NCI-H1048 (cell line): ENCODE measurements around the gene PIK3AP1.

Source experiments
- DNase-seq: peaks from one replicate; lab custom pipeline; 2025; lab: John Stamatoyannopoulos, UW

PIK3AP1 gene

DNA sequence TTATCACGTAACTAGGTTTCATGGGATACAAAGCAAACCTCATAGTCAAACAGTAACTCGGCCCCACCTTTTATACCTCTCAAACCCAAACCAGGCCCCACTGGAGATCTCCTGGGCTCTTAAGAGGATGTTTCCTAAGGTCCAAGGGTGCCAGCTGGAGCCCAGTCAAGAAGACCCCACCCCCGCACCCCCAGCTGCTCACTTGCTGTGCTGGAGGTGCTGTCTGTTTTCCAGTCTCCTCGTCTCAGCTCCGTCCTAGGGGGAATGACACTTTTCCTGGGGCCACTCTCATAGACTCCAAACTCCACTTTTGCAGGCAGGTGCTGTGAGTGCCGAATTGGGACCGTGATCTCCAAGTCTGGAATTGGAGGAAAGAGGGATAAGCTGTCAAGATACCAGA, 110.8 kb downstream of the PIK3AP1 start:
- no peak for DNase-seq

DNA sequence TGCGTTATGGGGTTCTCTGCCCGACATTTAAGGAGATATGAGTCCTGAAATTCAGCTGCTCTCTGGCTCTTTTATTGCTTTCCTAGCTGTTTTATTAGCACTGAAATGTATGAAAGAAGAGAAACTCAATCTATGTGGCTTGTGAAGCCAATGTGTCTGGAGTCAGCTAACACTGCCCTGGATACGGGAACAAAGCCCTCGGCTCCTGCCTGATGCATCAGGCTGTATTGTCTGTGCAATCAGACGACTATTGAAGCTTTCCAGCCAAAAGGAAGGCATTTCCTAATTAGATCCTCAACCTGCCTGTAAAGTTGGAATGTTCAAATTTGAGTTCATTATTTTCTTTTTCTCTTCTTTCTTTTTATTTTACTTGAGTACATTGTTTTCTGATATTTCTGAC, 111.5 kb downstream of the PIK3AP1 start:
- DNase-seq = no peak

- no peak for DNase-seq
These were observed 112.1 kb downstream of the PIK3AP1 start for GRCh38 chr10:96608262-96608661.

GRCh38 chr10:96606946-96607345, 113.4 kb downstream of the PIK3AP1 start:
- DNase-seq = no peak

- no peak for DNase-seq
These were observed 114.1 kb downstream of the PIK3AP1 start for GRCh38 chr10:96606216-96606615.

DNA sequence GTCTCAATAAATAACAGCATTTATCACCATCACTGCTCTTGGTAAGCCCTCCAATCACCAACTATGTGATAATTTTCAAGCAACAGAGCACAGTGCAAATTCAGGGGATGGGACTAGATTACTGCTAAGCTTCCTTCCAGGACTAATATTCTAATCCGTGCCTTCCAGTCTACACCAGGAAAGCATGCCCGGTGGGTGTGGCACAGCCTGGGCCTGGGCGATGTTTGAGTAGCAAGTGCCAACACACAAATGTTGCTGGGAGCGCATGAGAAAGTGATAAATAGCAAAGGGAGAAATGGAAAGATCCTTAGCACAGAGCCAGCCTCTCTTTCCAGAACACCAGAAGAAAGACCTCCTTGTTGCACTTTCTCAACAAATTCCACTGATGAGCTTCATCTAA, 120.0 kb downstream of the PIK3AP1 start:
- no peak for DNase-seq

GRCh38 chr10:96598846-96599245, 121.5 kb downstream of the PIK3AP1 start:
- DNase-seq = no peak

DNA sequence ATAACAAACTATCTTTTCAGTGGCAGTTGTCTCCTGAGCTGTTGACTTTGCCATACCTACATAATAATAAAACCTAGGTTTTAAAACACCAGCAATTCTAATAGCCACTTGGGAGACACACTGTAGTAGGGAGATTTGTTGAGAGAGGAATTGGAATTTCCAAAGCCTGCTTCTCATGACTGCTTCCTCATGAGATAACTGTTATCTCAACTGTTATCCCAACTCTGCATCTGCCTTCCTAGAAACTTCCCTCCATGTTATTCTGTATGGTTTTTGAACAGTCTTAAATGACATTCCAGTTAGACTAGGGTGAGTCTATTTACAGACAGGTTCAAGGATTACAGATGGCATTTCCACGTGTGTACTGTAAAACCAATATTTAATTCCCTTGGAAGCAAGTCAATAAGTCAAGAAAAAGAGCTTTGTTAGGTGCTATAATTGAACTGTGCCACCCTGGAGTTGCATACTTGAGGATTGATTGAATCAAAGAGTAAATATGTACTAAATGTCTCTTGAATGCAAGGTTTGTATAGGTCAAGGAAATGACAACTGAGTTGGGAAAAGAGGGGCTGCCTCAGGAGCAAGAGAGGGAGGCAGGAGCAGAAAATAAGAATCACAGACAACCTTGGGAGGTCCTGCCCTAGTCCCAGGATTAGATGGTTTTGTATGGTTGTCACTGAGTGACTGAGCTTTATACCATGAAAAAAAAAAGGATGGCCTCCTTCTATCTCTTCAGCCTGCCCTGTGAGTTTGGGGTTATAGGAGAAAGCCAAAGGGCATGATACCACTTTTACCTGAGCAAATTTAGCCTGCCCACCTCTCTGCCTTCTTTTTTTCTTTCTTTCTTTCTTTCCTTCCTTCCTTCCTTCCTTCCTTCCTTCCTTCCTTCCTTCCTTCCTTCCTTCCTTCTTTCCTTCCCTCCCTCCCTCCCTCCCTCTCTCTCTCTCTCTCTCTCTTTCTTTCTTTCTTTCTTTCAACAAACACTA, 123.6 kb downstream of the PIK3AP1 start:
- DNase-seq = no peak

DNA sequence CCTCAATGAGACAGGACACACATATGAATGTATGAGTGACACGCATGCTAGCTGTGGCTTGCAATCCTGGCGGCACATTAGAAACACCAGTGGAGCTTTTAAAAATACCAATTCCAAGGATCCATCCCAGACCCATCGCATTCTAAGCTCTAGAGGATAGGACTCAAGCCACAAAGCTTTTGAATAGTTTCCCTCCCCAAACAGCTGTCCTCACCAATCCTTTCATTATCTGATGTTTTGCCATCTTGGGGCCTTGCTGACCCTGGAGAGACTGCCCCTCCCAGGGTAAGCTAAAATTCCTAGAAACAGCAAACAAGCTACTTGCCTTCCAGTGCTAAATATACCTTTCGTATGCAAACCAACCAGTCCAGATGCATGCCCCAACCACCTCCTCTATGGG, 124.6 kb downstream of the PIK3AP1 start:
- no peak for DNase-seq

DNA sequence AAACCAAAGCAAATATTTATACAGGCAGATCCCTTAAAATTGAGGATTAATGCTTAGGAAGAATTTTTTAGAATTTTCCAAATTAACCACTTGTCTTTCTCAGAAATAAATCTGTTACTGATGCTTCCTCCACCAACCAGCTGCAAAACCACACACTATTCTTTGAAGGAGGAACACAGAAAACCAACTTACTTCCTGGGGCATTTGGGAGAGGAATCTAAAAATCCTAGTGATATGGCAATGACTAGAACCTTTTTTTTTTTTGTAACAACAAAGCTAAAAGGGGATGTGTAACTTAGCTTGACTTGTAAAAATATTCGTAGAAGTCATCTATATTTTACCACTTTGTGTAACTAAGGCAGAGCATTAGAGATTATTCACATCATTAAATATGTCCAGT, 128.4 kb downstream of the PIK3AP1 start:
- DNase-seq = no peak

GRCh38 chr10:96588616-96589419, 131.5 kb downstream of the PIK3AP1 start:
- no peak for DNase-seq

- DNase-seq = no peak
These were observed 132.2 kb downstream of the PIK3AP1 start for GRCh38 chr10:96588060-96588554.

GRCh38 chr10:96587264-96588059, 132.9 kb downstream of the PIK3AP1 start:
- DNase-seq = no peak

DNA sequence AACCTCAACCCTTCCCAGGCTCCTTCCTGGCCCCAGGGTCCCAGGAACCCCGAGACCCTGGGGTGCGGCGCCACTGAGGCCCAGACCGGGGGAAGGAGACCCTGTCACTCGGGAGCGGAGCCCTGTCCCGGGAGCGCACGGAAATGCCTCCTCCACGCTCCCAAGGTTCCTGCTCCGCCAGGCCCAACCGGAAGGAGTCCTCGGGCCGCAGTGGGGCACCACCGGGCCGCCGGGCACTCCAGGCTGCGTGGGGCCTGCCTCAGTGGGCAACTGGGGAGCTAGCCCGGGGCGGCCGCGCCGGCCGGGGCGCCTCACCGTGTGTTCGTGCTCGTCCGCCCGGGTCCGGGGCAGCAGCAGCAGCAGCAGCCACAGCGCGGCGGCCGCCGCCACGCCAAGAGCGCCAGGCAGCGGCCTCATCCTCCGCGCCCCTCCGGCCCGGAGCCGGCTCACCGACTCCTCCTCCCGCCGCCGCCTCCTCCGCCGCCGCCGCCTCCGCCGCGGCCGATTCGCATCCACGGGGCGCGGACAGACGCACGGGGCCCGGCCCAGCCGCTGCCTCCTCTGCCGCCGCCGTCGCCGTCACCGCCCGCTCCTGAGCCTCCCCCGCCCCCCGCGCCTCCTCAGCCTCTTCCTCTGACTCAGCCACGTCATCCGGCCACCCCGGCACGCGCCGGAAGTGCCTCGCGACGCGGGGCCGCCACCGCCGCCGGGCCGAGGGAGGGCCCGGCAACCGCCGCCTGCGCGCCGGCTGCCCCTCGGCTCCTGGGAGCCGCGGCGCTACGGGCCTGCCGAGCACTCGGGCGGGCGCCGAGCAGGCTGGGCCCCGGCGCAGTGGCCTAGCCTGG, 133.7 kb downstream of the PIK3AP1 start, which contains the start of gene TM9SF3:
Gene TM9SF3, minus strand, starts transcription at position 594 of the 845 bp plus-strand sequence. Its CDS starts 177 bp downstream, at position 417.
- peak; percentile 60 for DNase-seq

DNA sequence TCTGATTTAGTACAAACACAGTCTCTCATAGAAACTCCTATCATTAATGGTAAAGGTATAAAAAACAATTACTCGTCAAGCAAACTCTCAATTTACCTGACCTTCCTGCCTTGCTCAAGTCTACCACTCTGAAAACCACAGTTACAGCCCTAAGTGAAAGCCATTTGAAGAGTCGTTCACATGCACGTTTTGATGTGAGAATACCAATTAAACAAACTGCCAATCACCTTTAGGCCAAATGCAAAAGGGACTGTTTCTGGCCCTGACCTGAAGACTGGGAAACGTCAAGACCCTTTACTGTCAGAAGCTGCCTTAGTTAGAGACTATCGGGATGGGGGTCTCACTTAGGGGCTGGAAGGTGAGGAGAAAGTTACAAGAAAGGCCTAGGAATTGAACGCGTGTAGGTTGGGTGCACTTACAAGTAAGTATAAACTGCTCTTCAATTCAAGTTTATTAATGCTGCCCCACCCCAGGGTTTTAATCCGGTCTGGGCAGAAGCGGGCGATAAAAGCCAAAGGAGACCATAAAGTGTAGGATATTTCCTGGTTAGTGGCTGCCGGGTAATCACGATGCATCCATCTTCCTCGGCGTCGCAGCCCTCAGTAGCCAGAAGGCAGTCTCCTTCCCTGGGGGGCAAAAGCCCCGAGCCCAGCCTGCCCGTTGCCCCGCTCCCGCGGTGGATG, 134.4 kb downstream of the PIK3AP1 start:
- no peak for DNase-seq

GRCh38 chr10:96584474-96584873, 135.8 kb downstream of the PIK3AP1 start:
- no peak for DNase-seq

- no peak for DNase-seq
These were observed 136.3 kb downstream of the PIK3AP1 start for GRCh38 chr10:96584035-96584434.

DNA sequence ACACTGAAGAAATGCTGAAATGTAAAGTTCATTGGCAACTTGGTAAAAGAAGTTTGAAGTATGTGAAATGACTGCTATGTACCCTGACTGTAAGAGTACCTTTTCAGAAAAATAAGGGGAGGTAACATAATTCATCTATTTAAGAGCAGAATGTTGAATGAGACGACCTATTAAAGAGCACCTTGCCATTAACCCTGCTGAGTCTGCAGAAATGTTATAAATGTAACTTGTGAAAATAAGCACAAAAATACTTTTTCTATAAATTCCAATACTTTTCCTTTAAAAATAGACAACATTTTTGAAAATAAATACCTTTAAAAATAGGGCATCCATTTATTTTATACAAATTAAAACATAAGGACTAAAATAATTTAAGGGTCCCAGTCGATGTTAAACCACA, 141.2 kb downstream of the PIK3AP1 start:
- DNase-seq = no peak

- DNase-seq = no peak
These were observed 141.7 kb downstream of the PIK3AP1 start for GRCh38 chr10:96578633-96579032.

DNA sequence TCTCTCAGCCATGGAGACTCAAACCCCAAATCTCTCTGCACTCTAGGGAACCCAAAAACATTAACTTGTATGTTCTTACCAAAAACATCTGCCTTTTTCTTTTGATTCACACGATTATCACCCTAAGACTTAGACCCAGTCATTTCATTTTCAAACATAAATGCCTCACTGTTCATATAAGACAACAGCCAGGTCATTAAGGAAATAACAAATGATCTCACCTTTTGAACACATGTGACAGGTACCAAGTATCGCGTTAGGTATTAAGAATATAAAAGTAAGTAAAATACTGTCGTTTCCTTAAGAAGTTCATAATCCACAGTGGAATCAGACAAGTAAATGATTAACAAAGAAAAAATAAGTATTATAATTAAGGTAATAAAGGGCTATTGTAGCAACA, 142.3 kb downstream of the PIK3AP1 start:
- DNase-seq = no peak
